HAP-1 (cell line): ENCODE data around the gene YES1.
A peak's percentile ranks its signal among the peaks of the same experiment; 100 is the strongest.

ENCODE experiments used
- DNase-seq, 2 experiments: peaks; one replicate each; pipeline ENCODE4 v3.0.0-alpha.2; 2016 to 2020; ENCODE audit warnings: low spot score in 2 of 2
- H3K27me3 ChIP-seq: fragments of 250-450 bp; sonication (Bioruptor Pico); 2 replicates; pipeline ENCODE4 v1.5.1; 2020; ENCODE audit warnings: low read depth, mild to moderate bottlenecking, moderate library complexity
- H3K36me3 ChIP-seq: fragments of 250-450 bp; sonication (Bioruptor Pico); replicated peaks from 2 replicates; pipeline ENCODE4 v1.5.1; 2020; ENCODE audit warnings: mild to moderate bottlenecking
- H3K4me1 ChIP-seq: fragments of 250-450 bp; sonication (Bioruptor Pico); 2 replicates; pipeline ENCODE4 v1.5.1; 2020; ENCODE audit warnings: mild to moderate bottlenecking
- H3K4me3 ChIP-seq: fragments of 250-450 bp; sonication (Bioruptor Pico); 2 replicates; pipeline ENCODE4 v1.5.1; 2020; ENCODE audit warnings: mild to moderate bottlenecking, moderate library complexity
- H3K9me3 ChIP-seq: fragments of 250-450 bp; sonication (Bioruptor Pico); 2 replicates; pipeline ENCODE4 v1.5.1; 2020; ENCODE audit warnings: mild to moderate bottlenecking, moderate library complexity
- in situ Hi-C: fragments of 300-500 bp; cut with MboI; formaldehyde crosslinking; loops from 3 replicates; pipeline ENCODE4 v1.14.3; 2020; ENCODE audit warnings: low sequenced_read_pairs, inconsistent platforms, mixed read lengths

Gene YES1

GRCh38 chr18:717003-717402 lies 95.0 kb downstream of the YES1 start:
- H3K9me3 ChIP-seq: no peaks in the 10 kb centered on the region
- H3K36me3 ChIP-seq: no peaks in the 10 kb centered on the region
- no peak for DNase-seq
- H3K4me1 ChIP-seq: no peaks in the 10 kb centered on the region
- H3K27me3 ChIP-seq: no peaks in the 10 kb centered on the region
- in situ Hi-C loops: no loop called here
- no peak overlapping the region for H3K4me3 ChIP-seq

DNA sequence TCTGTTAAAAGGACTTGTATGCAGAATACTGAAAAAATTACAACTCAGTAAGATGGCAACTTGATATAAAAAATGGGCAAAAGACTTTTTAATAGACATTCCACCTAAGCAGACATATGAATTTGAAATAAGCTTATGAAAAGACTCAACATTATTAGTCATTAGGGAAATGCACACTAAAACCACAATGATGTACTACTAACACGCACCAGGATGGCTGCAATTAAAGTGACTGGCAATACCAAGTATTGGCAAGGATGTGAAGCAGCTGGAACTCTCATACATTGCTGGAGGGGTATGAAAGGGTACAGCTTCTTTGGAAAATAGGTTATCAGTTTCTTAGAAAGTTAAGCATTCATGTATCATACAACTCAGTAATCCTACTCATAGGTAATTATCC lies 96.4 kb downstream of the YES1 start:
- DNase-seq: no peak
- in situ Hi-C loops: no loop called here
- Histone ChIP-seq H3K4me3 (no peak overlapping the region), H3K36me3 (no peaks in the 10 kb centered on the region), H3K9me3 (no peaks in the 10 kb centered on the region), H3K4me1 (peaks cover 3% of the 10 kb centered on the region), H3K27me3 (no peaks in the 10 kb centered on the region)

DNA sequence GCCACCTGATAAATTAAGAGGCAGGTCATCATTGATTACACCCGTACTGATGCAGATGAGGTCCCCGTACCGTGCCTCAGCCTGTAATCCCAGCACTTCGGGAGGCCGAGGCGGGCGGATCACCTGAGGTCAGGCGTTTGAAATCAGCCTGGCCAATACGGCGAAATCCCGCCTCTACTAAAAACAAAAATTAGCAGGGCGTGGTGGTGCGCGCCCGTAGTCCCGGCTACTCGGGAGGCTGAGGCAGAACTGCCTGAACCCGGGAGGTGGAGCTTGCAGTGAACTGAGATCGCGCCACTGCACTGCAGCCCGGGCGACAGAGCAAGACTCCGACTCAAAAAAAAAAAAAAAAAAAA lies 98.9 kb downstream of the YES1 start:
- DNase-seq: no peak
- H3K4me3 ChIP-seq: no peak overlapping the region
- peaks cover 10% of the 10 kb centered on the region for H3K4me1 ChIP-seq
- in situ Hi-C loops: no loop called here
- H3K9me3 ChIP-seq: no peaks in the 10 kb centered on the region
- no peaks in the 10 kb centered on the region for H3K27me3 ChIP-seq
- H3K36me3 ChIP-seq: peaks cover 13% of the 10 kb centered on the region

GRCh38 chr18:712401-713134 lies 99.5 kb downstream of the YES1 start, which contains the start of gene ENOSF1:
ENOSF1 (minus strand) TSS chr18:712630; CDS start chr18:712587, 43 bp downstream.
- Histone ChIP-seq H3K27me3 (no peaks in the 10 kb centered on the region), H3K4me3 (peak within 1 kb of the TSS; percentile 63), H3K36me3 (peaks cover 15% of the 10 kb centered on the region), H3K4me1 (peaks cover 10% of the 10 kb centered on the region), H3K9me3 (no peaks in the 10 kb centered on the region)
- in situ Hi-C loops: no loop called here
- DNase-seq: peak; percentile 71 to 90

- in situ Hi-C loops: no loop called here
- H3K9me3 ChIP-seq: no peaks in the 10 kb centered on the region
- peaks cover 10% of the 10 kb centered on the region for H3K4me1 ChIP-seq
- no peaks in the 10 kb centered on the region for H3K27me3 ChIP-seq
- H3K36me3 ChIP-seq: peaks cover 19% of the 10 kb centered on the region
- peak; percentile 65 to 66 for DNase-seq
- peak overlapping the region; percentile 63 for H3K4me3 ChIP-seq
These were observed 100.2 kb downstream of the YES1 start for GRCh38 chr18:711657-712400.

DNA sequence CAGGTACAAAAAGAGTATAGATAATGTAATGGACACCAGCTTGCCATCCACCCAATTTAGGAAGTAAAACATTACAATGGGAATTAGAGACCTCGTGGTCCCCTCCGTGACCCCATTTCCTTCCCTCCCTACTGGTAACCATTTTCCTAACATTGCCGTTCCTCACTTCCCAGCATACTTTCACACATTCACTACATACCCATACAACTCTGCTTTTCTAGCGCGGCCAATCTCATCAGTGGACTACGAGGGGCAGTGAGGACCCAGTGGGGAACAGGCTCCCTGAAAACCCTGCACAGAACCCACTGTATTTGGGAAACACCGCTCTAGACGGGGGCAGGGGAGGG lies 100.8 kb downstream of the YES1 start:
- Histone ChIP-seq H3K9me3 (no peaks in the 10 kb centered on the region), H3K36me3 (peaks cover 21% of the 10 kb centered on the region), H3K4me3 (peak overlapping the region; percentile 63), H3K27me3 (no peaks in the 10 kb centered on the region), H3K4me1 (peaks cover 10% of the 10 kb centered on the region)
- DNase-seq: peak in 1 of 2 experiments; percentile 55
- in situ Hi-C loops: no loop called here

DNA sequence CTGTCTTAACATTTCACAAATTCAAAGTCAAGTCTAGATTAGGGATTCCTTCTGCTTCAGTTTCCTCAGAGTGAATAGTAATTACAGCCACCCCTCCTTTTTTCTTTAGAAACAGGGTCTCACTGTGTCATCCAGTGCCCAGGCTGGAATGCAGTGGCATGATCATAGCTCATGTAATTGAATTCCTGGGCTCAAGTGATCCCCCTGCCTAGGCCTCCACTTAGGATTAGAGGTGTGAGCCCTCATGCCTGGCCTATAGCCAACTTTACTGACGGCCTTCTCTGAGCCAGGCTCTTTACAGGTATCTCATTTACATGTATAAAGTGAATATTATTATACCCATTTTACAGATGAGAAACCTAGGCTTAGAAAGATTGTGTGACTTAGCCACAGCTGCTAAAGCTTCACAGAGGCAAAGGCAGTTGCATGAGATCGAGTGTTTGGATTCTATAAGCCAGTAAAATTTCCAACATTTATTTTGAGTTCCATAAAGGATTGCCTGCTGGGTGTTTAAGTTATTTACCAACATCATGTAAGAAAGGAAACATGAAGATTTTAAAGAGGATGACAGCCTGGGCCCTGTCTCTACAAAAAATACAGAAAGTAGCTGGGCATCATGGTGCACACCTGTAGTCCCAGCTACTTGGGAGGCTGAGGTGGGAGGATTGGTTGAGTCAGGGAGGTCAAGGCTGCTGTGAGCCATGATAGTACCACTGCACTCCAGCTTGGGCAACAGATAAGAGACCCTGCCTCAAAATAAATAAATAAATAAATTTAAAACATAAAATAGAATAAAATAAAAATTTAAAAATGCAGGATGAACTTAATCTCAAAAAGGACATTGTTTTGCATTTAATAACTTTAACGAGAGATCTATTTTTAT lies 101.4 kb downstream of the YES1 start:
- H3K9me3 ChIP-seq: no peaks in the 10 kb centered on the region
- H3K27me3 ChIP-seq: no peaks in the 10 kb centered on the region
- in situ Hi-C loops: no loop called here
- peaks cover 10% of the 10 kb centered on the region for H3K4me1 ChIP-seq
- peak overlapping the region; percentile 63 for H3K4me3 ChIP-seq
- H3K36me3 ChIP-seq: peaks cover 27% of the 10 kb centered on the region
- peak in 1 of 2 experiments; percentile 49 for DNase-seq

GRCh38 chr18:709771-710170 lies 102.3 kb downstream of the YES1 start:
- H3K4me1 ChIP-seq: peaks cover 10% of the 10 kb centered on the region
- H3K36me3 ChIP-seq: peaks cover 34% of the 10 kb centered on the region
- no peaks in the 10 kb centered on the region for H3K27me3 ChIP-seq
- in situ Hi-C loops: no loop called here
- no peak for DNase-seq
- H3K9me3 ChIP-seq: no peaks in the 10 kb centered on the region
- H3K4me3 ChIP-seq: no peak overlapping the region

- in situ Hi-C loops: no loop called here
- peaks cover 42% of the 10 kb centered on the region for H3K36me3 ChIP-seq
- H3K9me3 ChIP-seq: no peaks in the 10 kb centered on the region
- H3K4me3 ChIP-seq: no peak overlapping the region
- H3K27me3 ChIP-seq: no peaks in the 10 kb centered on the region
- peaks cover 10% of the 10 kb centered on the region for H3K4me1 ChIP-seq
- DNase-seq: no peak
These were observed 103.9 kb downstream of the YES1 start for GRCh38 chr18:708096-708495.

- Histone ChIP-seq H3K4me3 (no peak overlapping the region), H3K27me3 (no peaks in the 10 kb centered on the region), H3K36me3 (peaks cover 50% of the 10 kb centered on the region), H3K9me3 (no peaks in the 10 kb centered on the region), H3K4me1 (peaks cover 10% of the 10 kb centered on the region)
- no peak for DNase-seq
- in situ Hi-C loops: no loop called here
These were observed 105.6 kb downstream of the YES1 start for GRCh38 chr18:706405-706804.

DNA sequence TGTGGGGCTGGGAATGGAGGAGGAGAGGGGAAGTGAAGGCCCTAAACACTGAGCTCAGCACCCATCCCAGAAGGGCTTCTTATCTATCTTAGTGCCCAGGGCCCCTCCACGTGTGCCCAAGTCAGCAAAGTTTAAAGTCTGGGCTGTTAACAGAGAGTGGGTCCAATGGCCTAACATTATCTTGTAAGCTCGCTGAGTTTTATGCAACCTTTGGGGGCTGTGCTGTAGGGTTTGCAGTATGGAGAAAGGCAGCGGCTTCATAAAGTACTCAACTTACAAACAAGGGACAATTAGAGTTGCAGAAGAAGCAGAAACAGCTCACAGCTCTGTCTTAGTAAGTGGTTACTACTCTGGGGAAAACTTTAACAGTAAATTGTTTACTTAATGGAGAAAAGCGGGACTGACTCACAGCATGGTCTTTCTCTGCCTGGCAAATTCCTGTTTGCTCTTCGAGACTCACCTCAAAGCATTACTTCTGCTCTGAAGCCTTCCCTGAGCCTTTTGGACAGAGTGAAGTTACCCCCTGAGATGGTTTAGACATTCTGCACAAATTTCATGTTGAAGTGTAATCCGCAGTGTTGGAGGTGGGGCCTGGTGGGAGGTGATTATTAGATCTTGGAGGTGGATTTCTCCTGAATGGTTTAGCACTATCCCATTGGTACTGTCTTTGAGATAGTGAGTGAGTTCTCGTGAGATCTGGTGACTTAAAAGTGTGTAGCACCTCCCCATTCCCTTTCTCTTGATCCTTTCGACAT lies 108.7 kb downstream of the YES1 start:
- no peaks in the 10 kb centered on the region for H3K27me3 ChIP-seq
- peaks cover 61% of the 10 kb centered on the region for H3K36me3 ChIP-seq
- in situ Hi-C loops: no loop called here
- peak in 1 of 2 experiments; percentile 1 for DNase-seq
- H3K9me3 ChIP-seq: no peaks in the 10 kb centered on the region
- H3K4me3 ChIP-seq: no peak overlapping the region
- H3K4me1 ChIP-seq: no peaks in the 10 kb centered on the region; the same call in 1 of the 2 replicates

GRCh38 chr18:697800-698199 lies 114.2 kb downstream of the YES1 start:
- peaks cover 67% of the 10 kb centered on the region for H3K36me3 ChIP-seq
- no peaks in the 10 kb centered on the region for H3K4me1 ChIP-seq
- H3K27me3 ChIP-seq: no peaks in the 10 kb centered on the region
- peak in 1 of 2 experiments; percentile 1 for DNase-seq
- H3K4me3 ChIP-seq: no peak overlapping the region
- H3K9me3 ChIP-seq: no peaks in the 10 kb centered on the region
- in situ Hi-C loops: no loop called here

GRCh38 chr18:697012-697411 lies 115.0 kb downstream of the YES1 start:
- no peaks in the 10 kb centered on the region for H3K9me3 ChIP-seq
- no peaks in the 10 kb centered on the region for H3K4me1 ChIP-seq
- no peaks in the 10 kb centered on the region for H3K27me3 ChIP-seq
- no peak overlapping the region for H3K4me3 ChIP-seq
- in situ Hi-C loops: no loop called here
- no peak for DNase-seq
- H3K36me3 ChIP-seq: peaks cover 70% of the 10 kb centered on the region
